WTC11 (cell line): ENCODE data around the gene GGT6.

Experiments used
- ATF6 ChIP-seq: sonication (generic); formaldehyde crosslinking; IDR thresholded peaks from 2 replicates; pipeline ENCODE4 v1.8.1; 2023; ENCODE audit warnings: mild to moderate bottlenecking, missing genetic modification reagents
- E2F1 ChIP-seq: sonication (generic); formaldehyde crosslinking; IDR thresholded peaks from 2 replicates; pipeline ENCODE4 v1.8.0; 2022; ENCODE audit warnings: mild to moderate bottlenecking, missing genetic modification reagents
- ERG ChIP-seq: fragments of 250-450 bp; sonication (Bioruptor Pico); IDR thresholded peaks from 2 replicates; pipeline ENCODE4 v1.8.0; 2021; ENCODE audit warnings: mild to moderate bottlenecking
- FOXJ3 ChIP-seq: sonication (generic); formaldehyde crosslinking; IDR thresholded peaks from 2 replicates; pipeline ENCODE4 v1.9.0; 2021; ENCODE audit warnings: missing genetic modification reagents, mild to moderate bottlenecking, borderline replicate concordance
- KAT7 ChIP-seq: sonication (generic); formaldehyde crosslinking; IDR thresholded peaks from 2 replicates; pipeline ENCODE4 v1.8.1; 2023; ENCODE audit warnings: missing genetic modification reagents, mild to moderate bottlenecking, borderline replicate concordance
- NR1H2 ChIP-seq: sonication (generic); formaldehyde crosslinking; IDR thresholded peaks from 2 replicates; pipeline ENCODE4 v1.9.0; 2021; ENCODE audit warnings: mild to moderate bottlenecking, moderate library complexity, missing genetic modification reagents
- TF ChIP-seq, protein P1 (sequence below): fragments of 250-450 bp; sonication (Bioruptor Pico); IDR thresholded peaks from 2 replicates; pipeline ENCODE4 v1.9.0; 2021; ENCODE audit warnings: mild to moderate bottlenecking, borderline replicate concordance
- TF ChIP-seq, protein P2 (sequence below): fragments of 200-600 bp; IDR thresholded peaks from 2 replicates; pipeline ENCODE4 v1.8.0; 2022; ENCODE audit warnings: antibody characterized with exemption

GRCh38 chr17:4520060-4520893, 40.1 kb downstream of the GGT6 start:
- no peak for TF ChIP-seq ERG (CRISPR knock-in tag)
- TF ChIP-seq, protein P1, sequence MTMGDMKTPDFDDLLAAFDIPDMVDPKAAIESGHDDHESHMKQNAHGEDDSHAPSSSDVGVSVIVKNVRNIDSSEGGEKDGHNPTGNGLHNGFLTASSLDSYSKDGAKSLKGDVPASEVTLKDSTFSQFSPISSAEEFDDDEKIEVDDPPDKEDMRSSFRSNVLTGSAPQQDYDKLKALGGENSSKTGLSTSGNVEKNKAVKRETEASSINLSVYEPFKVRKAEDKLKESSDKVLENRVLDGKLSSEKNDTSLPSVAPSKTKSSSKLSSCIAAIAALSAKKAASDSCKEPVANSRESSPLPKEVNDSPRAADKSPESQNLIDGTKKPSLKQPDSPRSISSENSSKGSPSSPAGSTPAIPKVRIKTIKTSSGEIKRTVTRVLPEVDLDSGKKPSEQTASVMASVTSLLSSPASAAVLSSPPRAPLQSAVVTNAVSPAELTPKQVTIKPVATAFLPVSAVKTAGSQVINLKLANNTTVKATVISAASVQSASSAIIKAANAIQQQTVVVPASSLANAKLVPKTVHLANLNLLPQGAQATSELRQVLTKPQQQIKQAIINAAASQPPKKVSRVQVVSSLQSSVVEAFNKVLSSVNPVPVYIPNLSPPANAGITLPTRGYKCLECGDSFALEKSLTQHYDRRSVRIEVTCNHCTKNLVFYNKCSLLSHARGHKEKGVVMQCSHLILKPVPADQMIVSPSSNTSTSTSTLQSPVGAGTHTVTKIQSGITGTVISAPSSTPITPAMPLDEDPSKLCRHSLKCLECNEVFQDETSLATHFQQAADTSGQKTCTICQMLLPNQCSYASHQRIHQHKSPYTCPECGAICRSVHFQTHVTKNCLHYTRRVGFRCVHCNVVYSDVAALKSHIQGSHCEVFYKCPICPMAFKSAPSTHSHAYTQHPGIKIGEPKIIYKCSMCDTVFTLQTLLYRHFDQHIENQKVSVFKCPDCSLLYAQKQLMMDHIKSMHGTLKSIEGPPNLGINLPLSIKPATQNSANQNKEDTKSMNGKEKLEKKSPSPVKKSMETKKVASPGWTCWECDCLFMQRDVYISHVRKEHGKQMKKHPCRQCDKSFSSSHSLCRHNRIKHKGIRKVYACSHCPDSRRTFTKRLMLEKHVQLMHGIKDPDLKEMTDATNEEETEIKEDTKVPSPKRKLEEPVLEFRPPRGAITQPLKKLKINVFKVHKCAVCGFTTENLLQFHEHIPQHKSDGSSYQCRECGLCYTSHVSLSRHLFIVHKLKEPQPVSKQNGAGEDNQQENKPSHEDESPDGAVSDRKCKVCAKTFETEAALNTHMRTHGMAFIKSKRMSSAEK (CRISPR knock-in tag), result no peak
- no peak for TF ChIP-seq ATF6 (CRISPR knock-in tag)
- no peak for TF ChIP-seq NR1H2
- TF ChIP-seq KAT7, result no peak
- TF ChIP-seq, protein P2, sequence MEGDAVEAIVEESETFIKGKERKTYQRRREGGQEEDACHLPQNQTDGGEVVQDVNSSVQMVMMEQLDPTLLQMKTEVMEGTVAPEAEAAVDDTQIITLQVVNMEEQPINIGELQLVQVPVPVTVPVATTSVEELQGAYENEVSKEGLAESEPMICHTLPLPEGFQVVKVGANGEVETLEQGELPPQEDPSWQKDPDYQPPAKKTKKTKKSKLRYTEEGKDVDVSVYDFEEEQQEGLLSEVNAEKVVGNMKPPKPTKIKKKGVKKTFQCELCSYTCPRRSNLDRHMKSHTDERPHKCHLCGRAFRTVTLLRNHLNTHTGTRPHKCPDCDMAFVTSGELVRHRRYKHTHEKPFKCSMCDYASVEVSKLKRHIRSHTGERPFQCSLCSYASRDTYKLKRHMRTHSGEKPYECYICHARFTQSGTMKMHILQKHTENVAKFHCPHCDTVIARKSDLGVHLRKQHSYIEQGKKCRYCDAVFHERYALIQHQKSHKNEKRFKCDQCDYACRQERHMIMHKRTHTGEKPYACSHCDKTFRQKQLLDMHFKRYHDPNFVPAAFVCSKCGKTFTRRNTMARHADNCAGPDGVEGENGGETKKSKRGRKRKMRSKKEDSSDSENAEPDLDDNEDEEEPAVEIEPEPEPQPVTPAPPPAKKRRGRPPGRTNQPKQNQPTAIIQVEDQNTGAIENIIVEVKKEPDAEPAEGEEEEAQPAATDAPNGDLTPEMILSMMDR, result no peak
- no peak for TF ChIP-seq E2F1
- TF ChIP-seq FOXJ3 (CRISPR knock-in tag), result no peak
